ENCODE data around the gene NEURL1. TPM values are rescaled to one million over a fixed set of nuclear protein-coding genes. Genes with fewer than 3 reads are reported as not detected.

NEURL1 gene
- total and polyA plus RNA-seq, 10 of the 15 experiments (the other 5 are each of a cell fraction or from before 2014, with no cell fraction given) = 0.02 to 0.05 (median 0.05) TPM; not detected in 6

DNA sequence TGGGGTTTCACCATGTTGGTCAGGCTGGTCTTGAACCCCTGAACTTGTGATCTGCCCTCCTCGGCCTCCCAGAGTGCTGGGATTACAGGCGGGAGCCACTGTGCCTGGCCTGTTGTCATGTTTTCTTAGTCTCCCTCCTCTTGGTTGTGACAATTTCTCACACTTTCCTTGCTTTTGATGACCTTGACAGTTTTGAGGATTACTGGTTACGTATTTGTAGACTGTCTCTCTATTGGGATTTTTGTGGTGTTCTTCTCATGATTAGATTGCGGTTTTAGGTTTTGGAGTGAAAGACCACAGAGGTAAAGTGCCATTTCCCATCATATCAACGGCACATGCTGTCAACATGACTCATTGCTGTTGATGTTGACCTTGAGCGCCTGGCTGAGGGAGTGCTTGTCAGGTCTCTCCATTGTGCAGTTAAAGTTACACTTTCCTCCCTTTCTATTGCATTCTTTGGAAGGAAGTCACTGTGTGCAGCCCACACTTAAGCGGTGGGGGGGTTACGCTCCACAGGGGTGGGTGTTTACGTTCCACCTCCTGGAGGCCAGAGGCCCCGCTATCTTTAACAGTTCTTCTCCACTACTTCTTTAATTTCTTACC lies 10.8 kb downstream of the NEURL1 start (continued):
- TF ChIP-seq ETV6 (conservative IDR thresholded peaks at IDR 0.05 in 1 of 2, IDR thresholded peaks at IDR 0.05 in 1 of 2; ENCODE audit: borderline replicate concordance in 1 of 2, low read depth in 1 of 2) (no peak), CHD1 (IDR thresholded peaks at IDR 0.05; ENCODE audit: low read depth, low read length) (no peak), YY1 (IDR thresholded peaks at IDR 0.05; ENCODE audit: low read depth, low read length) (no peak), POLR2AphosphoS2 (IDR thresholded peaks at IDR 0.05; ENCODE audit: low read depth, low read length) (no peak), SREBF2 (IDR thresholded peaks at IDR 0.05; ENCODE audit: low read length) (no peak), NR2C1 (IDR thresholded peaks at IDR 0.05) (no peak), POLR2AphosphoS5 (IDR thresholded peaks at IDR 0.05; ENCODE audit: low read length) (no peak), GATAD2B (conservative IDR thresholded peaks at IDR 0.05; ENCODE audit: low read depth) (no peak), POLR2A (IDR thresholded peaks at IDR 0.05; ENCODE audit: low read depth, low read length) (no peak), SREBF1 (IDR thresholded peaks at IDR 0.05; ENCODE audit: low read length) (no peak), RFX5 (IDR thresholded peaks at IDR 0.05; ENCODE audit: low read depth, low read length) (no peak), SPI1 (IDR thresholded peaks at IDR 0.05; ENCODE audit: borderline replicate concordance, insufficient read depth, low read depth, low read length) (0 out of 2 replicates have a peak, but pooled peaks have one; percentile 7)
- TF ChIP-seq, protein P1, sequence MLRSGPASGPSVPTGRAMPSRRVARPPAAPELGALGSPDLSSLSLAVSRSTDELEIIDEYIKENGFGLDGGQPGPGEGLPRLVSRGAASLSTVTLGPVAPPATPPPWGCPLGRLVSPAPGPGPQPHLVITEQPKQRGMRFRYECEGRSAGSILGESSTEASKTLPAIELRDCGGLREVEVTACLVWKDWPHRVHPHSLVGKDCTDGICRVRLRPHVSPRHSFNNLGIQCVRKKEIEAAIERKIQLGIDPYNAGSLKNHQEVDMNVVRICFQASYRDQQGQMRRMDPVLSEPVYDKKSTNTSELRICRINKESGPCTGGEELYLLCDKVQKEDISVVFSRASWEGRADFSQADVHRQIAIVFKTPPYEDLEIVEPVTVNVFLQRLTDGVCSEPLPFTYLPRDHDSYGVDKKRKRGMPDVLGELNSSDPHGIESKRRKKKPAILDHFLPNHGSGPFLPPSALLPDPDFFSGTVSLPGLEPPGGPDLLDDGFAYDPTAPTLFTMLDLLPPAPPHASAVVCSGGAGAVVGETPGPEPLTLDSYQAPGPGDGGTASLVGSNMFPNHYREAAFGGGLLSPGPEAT (IDR thresholded peaks at IDR 0.05; ENCODE audit: low read depth) = peak; percentile 17; the same call in 1 of the 2 replicates
- TF ChIP-seq, protein P2, sequence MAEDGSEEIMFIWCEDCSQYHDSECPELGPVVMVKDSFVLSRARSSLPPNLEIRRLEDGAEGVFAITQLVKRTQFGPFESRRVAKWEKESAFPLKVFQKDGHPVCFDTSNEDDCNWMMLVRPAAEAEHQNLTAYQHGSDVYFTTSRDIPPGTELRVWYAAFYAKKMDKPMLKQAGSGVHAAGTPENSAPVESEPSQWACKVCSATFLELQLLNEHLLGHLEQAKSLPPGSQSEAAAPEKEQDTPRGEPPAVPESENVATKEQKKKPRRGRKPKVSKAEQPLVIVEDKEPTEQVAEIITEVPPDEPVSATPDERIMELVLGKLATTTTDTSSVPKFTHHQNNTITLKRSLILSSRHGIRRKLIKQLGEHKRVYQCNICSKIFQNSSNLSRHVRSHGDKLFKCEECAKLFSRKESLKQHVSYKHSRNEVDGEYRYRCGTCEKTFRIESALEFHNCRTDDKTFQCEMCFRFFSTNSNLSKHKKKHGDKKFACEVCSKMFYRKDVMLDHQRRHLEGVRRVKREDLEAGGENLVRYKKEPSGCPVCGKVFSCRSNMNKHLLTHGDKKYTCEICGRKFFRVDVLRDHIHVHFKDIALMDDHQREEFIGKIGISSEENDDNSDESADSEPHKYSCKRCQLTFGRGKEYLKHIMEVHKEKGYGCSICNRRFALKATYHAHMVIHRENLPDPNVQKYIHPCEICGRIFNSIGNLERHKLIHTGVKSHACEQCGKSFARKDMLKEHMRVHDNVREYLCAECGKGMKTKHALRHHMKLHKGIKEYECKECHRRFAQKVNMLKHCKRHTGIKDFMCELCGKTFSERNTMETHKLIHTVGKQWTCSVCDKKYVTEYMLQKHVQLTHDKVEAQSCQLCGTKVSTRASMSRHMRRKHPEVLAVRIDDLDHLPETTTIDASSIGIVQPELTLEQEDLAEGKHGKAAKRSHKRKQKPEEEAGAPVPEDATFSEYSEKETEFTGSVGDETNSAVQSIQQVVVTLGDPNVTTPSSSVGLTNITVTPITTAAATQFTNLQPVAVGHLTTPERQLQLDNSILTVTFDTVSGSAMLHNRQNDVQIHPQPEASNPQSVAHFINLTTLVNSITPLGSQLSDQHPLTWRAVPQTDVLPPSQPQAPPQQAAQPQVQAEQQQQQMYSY (CRISPR knock-in tag; IDR thresholded peaks at IDR 0.05) = no peak
- TF ChIP-seq, protein P3, sequence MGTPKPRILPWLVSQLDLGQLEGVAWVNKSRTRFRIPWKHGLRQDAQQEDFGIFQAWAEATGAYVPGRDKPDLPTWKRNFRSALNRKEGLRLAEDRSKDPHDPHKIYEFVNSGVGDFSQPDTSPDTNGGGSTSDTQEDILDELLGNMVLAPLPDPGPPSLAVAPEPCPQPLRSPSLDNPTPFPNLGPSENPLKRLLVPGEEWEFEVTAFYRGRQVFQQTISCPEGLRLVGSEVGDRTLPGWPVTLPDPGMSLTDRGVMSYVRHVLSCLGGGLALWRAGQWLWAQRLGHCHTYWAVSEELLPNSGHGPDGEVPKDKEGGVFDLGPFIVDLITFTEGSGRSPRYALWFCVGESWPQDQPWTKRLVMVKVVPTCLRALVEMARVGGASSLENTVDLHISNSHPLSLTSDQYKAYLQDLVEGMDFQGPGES (IDR thresholded peaks at IDR 0.05) = no peak
- TF ChIP-seq, protein P4, sequence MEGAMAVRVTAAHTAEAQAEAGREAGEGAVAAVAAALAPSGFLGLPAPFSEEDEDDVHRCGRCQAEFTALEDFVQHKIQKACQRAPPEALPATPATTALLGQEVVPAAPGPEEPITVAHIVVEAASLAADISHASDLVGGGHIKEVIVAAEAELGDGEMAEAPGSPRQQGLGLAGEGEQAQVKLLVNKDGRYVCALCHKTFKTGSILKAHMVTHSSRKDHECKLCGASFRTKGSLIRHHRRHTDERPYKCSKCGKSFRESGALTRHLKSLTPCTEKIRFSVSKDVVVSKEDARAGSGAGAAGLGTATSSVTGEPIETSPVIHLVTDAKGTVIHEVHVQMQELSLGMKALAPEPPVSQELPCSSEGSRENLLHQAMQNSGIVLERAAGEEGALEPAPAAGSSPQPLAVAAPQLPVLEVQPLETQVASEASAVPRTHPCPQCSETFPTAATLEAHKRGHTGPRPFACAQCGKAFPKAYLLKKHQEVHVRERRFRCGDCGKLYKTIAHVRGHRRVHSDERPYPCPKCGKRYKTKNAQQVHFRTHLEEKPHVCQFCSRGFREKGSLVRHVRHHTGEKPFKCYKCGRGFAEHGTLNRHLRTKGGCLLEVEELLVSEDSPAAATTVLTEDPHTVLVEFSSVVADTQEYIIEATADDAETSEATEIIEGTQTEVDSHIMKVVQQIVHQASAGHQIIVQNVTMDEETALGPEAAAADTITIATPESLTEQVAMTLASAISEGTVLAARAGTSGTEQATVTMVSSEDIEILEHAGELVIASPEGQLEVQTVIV (IDR thresholded peaks at IDR 0.05; ENCODE audit: borderline replicate concordance, partially characterized antibody) = no peak
- TF ChIP-seq, protein P5, sequence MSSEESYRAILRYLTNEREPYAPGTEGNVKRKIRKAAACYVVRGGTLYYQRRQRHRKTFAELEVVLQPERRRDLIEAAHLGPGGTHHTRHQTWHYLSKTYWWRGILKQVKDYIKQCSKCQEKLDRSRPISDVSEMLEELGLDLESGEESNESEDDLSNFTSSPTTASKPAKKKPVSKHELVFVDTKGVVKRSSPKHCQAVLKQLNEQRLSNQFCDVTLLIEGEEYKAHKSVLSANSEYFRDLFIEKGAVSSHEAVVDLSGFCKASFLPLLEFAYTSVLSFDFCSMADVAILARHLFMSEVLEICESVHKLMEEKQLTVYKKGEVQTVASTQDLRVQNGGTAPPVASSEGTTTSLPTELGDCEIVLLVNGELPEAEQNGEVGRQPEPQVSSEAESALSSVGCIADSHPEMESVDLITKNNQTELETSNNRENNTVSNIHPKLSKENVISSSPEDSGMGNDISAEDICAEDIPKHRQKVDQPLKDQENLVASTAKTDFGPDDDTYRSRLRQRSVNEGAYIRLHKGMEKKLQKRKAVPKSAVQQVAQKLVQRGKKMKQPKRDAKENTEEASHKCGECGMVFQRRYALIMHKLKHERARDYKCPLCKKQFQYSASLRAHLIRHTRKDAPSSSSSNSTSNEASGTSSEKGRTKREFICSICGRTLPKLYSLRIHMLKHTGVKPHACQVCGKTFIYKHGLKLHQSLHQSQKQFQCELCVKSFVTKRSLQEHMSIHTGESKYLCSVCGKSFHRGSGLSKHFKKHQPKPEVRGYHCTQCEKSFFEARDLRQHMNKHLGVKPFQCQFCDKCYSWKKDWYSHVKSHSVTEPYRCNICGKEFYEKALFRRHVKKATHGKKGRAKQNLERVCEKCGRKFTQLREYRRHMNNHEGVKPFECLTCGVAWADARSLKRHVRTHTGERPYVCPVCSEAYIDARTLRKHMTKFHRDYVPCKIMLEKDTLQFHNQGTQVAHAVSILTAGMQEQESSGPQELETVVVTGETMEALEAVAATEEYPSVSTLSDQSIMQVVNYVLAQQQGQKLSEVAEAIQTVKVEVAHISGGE (CRISPR knock-in tag; IDR thresholded peaks at IDR 0.05) = no peak

All from GM12878 (cell line).